Prostate gland (tissue), 2 donors: Measurements from ENCODE around the gene SLC9C2. TPM values are rescaled to one million over a fixed set of nuclear protein-coding genes. Genes with fewer than 3 reads are reported as not detected.

ENCODE experiments used
- DNase-seq: peaks from one replicate; pipeline ENCODE4 v3.0.0-alpha.2; 2019; ENCODE audit warnings: low spot score
- H3K27ac ChIP-seq, 2 donors: fragments of 200-600 bp; sonication (generic); 2 replicates each; pipeline ENCODE4 v1.5.1; 2017 to 2019
- H3K27me3 ChIP-seq: fragments of 200-600 bp; sonication (generic); replicated peaks from 2 replicates; pipeline ENCODE4 v1.5.1; 2019; ENCODE audit not compliant: insufficient read depth
- H3K36me3 ChIP-seq, 2 donors: fragments of 200-600 bp; sonication (generic); 1 replicate in 1 of 2; 2 replicates in 1 of 2; pipeline versions ENCODE4 v1.5.1 to v1.8.1; 2017 to 2019
- H3K4me1 ChIP-seq: fragments of 200-600 bp; sonication (generic); replicated peaks from 2 replicates; pipeline ENCODE4 v1.5.1; 2019
- H3K4me3 ChIP-seq, 2 donors: fragments of 200-600 bp; sonication (generic); 2 replicates each; pipeline ENCODE4 v1.5.1; 2017 to 2019
- H3K9me3 ChIP-seq: fragments of 200-600 bp; sonication (generic); 2 replicates; pipeline ENCODE4 v1.5.1; 2017
- POLR2A ChIP-seq: fragments of 450-650 bp; IDR thresholded peaks from one replicate; pipeline ENCODE4 v1.6.1; 2016; ENCODE audit warnings: antibody characterized with exemption, mild to moderate bottlenecking
- POLR2AphosphoS5 ChIP-seq: sonication (generic); formaldehyde crosslinking; IDR thresholded peaks from one replicate; pipeline ENCODE4 v1.6.1; 2017; ENCODE audit warnings: antibody characterized with exemption
- WGBS: methylation state at CpG from one replicate; pipeline ENCODE4 v1.1.5; 2018; 5-methylcytosine and 5-hydroxymethylcytosine counted together
- intact Hi-C: fragments of 100-400 bp; cut with DNase I; formaldehyde crosslinking; loops from one replicate; pipeline ENCODE4 v1.14.2; 2022
- total RNA-seq, 2 donors: library from RNA; depleted of rRNA; stranded (reverse); fragments of >200 nt; gene quantifications; one replicate each; pipeline ENCODE4 v1.1.0, GENCODE V29; 2016
- TF ChIP-seq, protein P1 (sequence below), 4 experiments: fragments of 200-600 bp in 2 of 4; fragments of 450-650 bp in 2 of 4; sonication (generic) in 2 of 4; IDR thresholded peaks; 1 replicate in 3 of 4; 2 replicates in 1 of 4; pipeline ENCODE4 v1.5.1; 2016 to 2019; ENCODE audit warnings: antibody characterized with exemption in 4 of 4, mild to moderate bottlenecking in 2 of 4, moderate library complexity in 2 of 4

Gene SLC9C2
- total RNA-seq, 2 donors from 2014 or later = 40.6 TPM; not detected in 1

GRCh38 chr1:173505391-173505790 lies 97.5 kb downstream of the SLC9C2 start:
- intact Hi-C loops = loop anchor here (10.0 kb wide), 1 partner anchor 159 kb away; the partner anchor contains the start of gene ANKRD45
- Histone ChIP-seq H3K27me3 (no peaks in the 10 kb centered on the region), H3K27ac (no peak overlapping the region), H3K4me1 (no peaks in the 10 kb centered on the region), H3K4me3 (no peak overlapping the region), H3K9me3 (no peaks in the 10 kb centered on the region), H3K36me3 (no peaks in the 10 kb centered on the region)
- DNase-seq = no peak
- TF ChIP-seq, protein P1, sequence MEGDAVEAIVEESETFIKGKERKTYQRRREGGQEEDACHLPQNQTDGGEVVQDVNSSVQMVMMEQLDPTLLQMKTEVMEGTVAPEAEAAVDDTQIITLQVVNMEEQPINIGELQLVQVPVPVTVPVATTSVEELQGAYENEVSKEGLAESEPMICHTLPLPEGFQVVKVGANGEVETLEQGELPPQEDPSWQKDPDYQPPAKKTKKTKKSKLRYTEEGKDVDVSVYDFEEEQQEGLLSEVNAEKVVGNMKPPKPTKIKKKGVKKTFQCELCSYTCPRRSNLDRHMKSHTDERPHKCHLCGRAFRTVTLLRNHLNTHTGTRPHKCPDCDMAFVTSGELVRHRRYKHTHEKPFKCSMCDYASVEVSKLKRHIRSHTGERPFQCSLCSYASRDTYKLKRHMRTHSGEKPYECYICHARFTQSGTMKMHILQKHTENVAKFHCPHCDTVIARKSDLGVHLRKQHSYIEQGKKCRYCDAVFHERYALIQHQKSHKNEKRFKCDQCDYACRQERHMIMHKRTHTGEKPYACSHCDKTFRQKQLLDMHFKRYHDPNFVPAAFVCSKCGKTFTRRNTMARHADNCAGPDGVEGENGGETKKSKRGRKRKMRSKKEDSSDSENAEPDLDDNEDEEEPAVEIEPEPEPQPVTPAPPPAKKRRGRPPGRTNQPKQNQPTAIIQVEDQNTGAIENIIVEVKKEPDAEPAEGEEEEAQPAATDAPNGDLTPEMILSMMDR (IDR thresholded peaks at IDR 0.05) = no peak
- no peak for TF ChIP-seq POLR2AphosphoS5
- no peak for TF ChIP-seq POLR2A

DNA sequence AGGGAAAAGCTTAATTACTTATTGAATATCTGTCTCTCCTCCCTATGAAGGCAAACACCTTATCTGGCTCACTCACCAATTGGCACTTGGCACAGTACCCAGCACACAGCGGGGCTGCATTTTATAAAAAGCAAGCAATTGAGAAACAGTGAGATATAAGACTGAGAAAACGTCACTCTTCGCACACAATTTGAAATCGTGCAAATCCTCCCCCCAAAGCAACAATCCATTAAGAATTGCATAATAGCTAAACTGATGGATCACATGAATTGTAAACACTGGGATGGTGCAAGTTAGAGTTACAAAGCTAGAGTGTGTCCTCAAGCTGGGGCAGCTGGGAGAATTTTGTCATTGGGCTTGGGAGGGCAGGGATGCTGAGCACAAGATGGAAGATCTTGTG lies 98.6 kb downstream of the SLC9C2 start:
- Histone ChIP-seq H3K27ac (no peak overlapping the region), H3K36me3 (no peaks in the 10 kb centered on the region), H3K4me1 (no peaks in the 10 kb centered on the region), H3K4me3 (no peak overlapping the region), H3K27me3 (no peaks in the 10 kb centered on the region), H3K9me3 (no peaks in the 10 kb centered on the region)
- intact Hi-C loops = loop anchor here (10.0 kb wide), 1 partner anchor 161 kb away; the partner anchor contains the start of gene ANKRD45
- WGBS = 93% methylated on average over 4 of the region's 4 CpGs
- TF ChIP-seq POLR2A (no peak), POLR2AphosphoS5 (no peak)
- TF ChIP-seq, protein P1 (IDR thresholded peaks at IDR 0.05) = no peak
- no peak for DNase-seq

DNA sequence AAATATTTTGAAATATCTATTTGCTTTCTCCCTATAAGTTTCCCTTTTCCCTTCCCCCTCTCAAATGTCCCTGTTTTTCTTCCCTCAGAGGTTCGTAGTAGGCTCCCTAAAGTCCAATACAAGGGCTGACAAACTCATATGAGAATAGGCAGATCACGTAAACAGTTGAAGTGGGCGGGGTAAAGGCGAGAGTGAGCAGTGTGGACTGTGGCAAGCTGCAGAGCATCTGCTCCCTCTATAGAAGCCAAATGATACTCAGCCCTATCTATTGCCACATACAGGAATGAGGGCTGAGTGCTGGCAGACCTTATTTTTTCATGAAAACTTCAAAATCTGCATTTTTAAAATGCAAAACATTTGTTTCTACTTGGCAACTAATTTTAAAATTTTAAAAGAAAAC lies 99.5 kb downstream of the SLC9C2 start:
- WGBS = 41% methylated on average over 4 of the region's 4 CpGs
- Histone ChIP-seq H3K4me3 (no peak overlapping the region), H3K4me1 (no peaks in the 10 kb centered on the region), H3K9me3 (no peaks in the 10 kb centered on the region), H3K36me3 (no peaks in the 10 kb centered on the region), H3K27me3 (no peaks in the 10 kb centered on the region), H3K27ac (no peak overlapping the region)
- no peak for DNase-seq
- intact Hi-C loops = loop anchor here (10.0 kb wide), 1 partner anchor 161 kb away; the partner anchor contains the start of gene ANKRD45
- no peak for TF ChIP-seq POLR2AphosphoS5
- TF ChIP-seq POLR2A = no peak
- TF ChIP-seq, protein P1 (IDR thresholded peaks at IDR 0.05) = no peak

DNA sequence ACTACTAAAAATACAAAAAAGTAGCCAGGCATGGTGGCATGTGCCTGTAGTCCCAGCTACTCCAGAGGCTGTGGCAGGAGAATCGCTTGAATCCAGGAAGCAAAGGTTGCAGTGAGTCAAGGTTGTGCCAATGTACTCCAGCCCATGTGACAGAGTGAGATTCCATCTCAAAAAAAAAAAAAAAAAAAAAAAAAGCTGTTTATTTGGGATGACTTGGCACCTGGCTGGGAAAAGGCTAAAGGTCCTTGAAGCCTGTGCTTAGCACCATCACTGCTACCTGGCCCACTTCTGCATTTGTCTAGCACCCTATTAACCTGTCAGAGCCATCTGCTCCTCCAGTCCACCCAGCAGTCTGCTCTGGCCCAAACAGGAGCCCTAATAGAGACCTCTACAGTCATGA lies 100.8 kb downstream of the SLC9C2 start:
- intact Hi-C loops = loop anchor here (10.0 kb wide), 1 partner anchor 163 kb away; the partner anchor contains the start of gene ANKRD45

GRCh38 chr1:173499729-173500128 lies 103.1 kb downstream of the SLC9C2 start:
- H3K9me3 ChIP-seq = no peaks in the 10 kb centered on the region
- intact Hi-C loops = loop anchor here (10.0 kb wide), 1 partner anchor 165 kb away; the partner anchor contains the start of gene ANKRD45
- TF ChIP-seq, protein P1 (IDR thresholded peaks at IDR 0.05) = no peak
- TF ChIP-seq POLR2A (no peak), POLR2AphosphoS5 (no peak)
- WGBS = 86% methylated on average over 4 of the region's 4 CpGs
- no peaks in the 10 kb centered on the region for H3K36me3 ChIP-seq
- no peaks in the 10 kb centered on the region for H3K4me1 ChIP-seq
- DNase-seq = no peak
- no peaks in the 10 kb centered on the region for H3K27me3 ChIP-seq
- no peak overlapping the region for H3K4me3 ChIP-seq
- H3K27ac ChIP-seq = no peak overlapping the region

More for the DNA sequence above, 100.8 kb downstream of the SLC9C2 start:
- no peak overlapping the region for H3K27ac ChIP-seq
- TF ChIP-seq POLR2A (no peak), POLR2AphosphoS5 (no peak)
- TF ChIP-seq, protein P1 (IDR thresholded peaks at IDR 0.05) = no peak
- H3K4me3 ChIP-seq = no peak overlapping the region
- H3K27me3 ChIP-seq = no peaks in the 10 kb centered on the region
- no peaks in the 10 kb centered on the region for H3K9me3 ChIP-seq
- DNase-seq = no peak
- no peaks in the 10 kb centered on the region for H3K4me1 ChIP-seq
- no peaks in the 10 kb centered on the region for H3K36me3 ChIP-seq
- WGBS = 100% methylated on average over 1 of the region's 1 CpG
